ENCODE data around the gene CTSW.

The CTSW gene

DNA sequence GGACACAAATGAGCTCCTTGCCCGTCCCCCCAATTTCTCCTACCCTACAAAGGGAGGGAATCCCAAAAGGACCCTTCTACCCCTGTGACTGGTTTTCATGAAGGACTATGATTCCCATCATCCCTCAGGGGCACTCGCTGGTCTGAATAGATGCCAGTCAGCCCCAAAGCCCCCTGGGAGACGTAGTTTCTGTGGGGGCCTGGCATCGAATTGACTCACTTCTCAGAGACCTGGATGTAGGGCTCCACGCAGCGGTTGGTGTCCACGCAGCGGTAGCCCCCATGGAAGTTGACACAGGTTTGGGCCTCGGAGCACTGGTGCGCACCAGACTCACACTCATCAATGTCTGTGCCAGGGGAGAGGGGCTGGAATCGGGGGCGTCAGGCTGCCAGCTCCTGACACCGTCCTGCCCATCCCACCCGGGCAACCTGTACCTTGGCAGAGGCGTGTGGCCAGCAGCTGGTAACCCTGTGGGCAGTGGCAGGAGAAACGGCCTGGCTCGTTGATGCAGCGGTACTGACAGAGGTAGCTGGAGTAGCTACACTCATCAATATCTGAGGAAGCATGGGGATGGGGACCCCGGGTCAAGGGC is 11.5 kb upstream of the CTSW start:
- DNase-seq, result peak; percentile 44

DNA sequence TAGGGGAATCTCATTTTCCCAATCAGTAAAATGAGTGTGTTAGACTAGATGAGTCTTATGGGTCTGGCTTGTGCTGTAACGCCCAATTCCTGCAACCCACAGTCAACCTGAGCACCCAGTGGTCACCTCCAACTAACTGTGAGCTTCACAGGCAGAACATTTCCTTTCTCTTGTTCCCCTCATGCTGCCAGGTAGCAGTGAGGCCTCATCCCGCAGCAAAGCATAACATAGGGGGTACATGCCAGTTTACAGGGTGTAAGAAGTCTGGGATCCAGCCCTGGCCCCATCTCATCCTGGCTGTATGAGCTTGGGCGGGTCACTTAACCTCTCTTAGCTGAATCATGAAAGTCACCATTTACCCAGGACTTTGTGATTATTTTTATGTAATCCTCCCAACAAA is 10.7 kb upstream of the CTSW start:
- DNase-seq, result no peak

GRCh38 chr11:65869643-65870306 is 9.9 kb upstream of the CTSW start:
- no peak for DNase-seq

- DNase-seq, result no peak
These were observed 9.4 kb upstream of the CTSW start for GRCh38 chr11:65870307-65870658.

GRCh38 chr11:65870706-65871681 is 8.6 kb upstream of the CTSW start:
- no peak for DNase-seq

DNA sequence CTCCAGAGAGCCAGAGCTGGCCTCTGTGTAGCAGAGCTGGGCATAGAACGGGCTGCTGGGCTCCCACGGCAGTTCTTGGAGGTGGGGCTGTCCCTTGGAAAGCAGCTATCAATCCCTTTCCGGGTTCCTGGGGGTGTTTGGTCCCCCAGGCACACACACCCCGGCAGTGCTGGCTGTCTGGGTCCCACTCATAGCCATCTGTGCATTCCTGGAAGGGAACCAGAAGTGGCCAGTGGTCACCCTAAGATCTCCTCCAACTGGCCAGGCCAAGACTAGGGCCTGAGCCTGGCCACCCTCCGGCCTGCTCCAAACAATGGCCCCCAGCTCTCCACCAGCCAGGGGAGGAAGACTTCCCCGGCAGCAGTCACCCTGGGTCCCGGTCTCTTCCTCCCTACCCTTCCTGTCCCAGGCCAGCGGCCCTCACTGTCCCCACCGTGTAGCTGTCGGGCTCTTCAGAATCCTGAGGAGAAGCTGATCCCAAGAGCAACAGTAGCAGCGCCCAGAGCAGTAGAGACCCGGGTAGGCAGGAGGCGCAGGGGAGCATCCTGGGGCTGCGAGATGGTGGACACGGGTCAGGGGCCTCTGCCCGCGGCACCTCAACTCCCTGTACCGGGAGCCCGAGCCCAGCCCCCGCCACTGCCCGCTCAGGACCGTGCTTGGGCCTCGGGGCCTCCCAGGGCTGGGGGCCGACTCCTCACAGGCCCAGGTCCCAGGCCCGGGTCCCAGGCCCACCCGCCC is 7.7 kb upstream of the CTSW start:
- no peak for DNase-seq

- DNase-seq, result no peak
These were observed 6.9 kb upstream of the CTSW start, which contains the start of gene EFEMP2 for GRCh38 chr11:65872586-65873317. EFEMP2 (minus strand) TSS chr11:65872800; CDS start chr11:65872354, 446 bp downstream.

GRCh38 chr11:65873318-65874156 is 6.1 kb upstream of the CTSW start:
- peak; percentile 95 for DNase-seq

- DNase-seq, result no peak
These were observed 390 bp downstream of the CTSW start for GRCh38 chr11:65880027-65880426.

- DNase-seq, result no peak
These were observed 1.3 kb downstream of the CTSW start for GRCh38 chr11:65880844-65881421.

DNA sequence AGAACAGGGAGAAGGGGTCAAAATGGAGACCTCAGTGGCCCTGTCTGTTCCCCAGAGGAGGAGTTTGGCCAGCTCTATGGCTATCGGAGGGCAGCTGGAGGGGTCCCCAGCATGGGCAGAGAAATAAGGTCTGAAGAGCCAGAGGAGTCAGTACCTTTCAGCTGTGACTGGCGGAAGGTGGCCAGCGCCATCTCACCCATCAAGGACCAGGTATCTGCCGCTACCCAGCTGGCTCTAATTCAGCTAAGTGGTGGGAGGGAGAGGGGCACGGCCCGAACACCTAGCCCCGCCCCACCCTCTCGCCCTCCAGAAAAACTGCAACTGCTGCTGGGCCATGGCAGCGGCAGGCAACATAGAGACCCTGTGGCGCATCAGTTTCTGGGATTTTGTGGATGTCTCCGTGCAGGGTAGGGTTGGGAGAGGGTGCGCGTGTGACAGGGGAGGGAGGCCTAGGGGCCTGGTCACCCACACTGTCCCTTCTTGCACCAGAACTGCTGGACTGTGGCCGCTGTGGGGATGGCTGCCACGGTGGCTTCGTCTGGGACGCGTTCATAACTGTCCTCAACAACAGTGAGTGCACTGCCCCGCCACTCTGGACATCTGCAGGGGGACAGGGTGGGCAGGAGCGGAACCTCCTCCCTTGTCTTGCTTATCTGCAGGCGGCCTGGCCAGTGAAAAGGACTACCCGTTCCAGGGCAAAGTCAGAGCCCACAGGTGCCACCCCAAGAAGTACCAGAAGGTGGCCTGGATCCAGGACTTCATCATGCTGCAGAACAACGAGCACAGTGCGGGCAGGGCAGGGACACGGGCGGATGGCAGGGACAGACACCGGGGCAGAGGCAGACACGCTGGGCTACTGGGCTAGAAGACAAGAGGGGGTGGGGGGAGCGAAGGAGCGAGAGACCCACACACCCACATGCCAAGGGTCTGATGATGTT is 2.8 kb downstream of the CTSW start:
- no peak for DNase-seq

DNA sequence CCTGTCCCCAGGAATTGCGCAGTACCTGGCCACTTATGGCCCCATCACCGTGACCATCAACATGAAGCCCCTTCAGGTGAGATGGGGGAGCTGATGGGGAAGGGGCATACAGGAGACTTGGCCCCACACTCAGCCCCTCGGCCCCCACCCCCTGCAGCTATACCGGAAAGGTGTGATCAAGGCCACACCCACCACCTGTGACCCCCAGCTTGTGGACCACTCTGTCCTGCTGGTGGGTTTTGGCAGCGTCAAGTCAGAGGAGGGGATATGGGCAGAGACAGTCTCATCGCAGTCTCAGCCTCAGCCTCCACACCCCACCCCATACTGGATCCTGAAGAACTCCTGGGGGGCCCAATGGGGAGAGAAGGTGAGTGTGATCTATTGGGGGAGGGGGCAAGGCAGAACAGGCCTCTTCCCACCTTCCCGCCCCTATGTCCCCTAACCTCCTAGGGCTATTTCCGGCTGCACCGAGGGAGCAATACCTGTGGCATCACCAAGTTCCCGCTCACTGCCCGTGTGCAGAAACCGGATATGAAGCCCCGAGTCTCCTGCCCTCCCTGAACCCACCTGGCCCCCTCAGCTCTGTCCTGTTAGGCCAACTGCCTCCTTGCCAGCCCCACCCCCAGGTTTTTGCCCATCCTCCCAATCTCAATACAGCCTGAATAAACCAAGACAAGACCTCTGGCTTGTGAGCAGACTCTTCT is 3.6 kb downstream of the CTSW start:
- no peak for DNase-seq

DNA sequence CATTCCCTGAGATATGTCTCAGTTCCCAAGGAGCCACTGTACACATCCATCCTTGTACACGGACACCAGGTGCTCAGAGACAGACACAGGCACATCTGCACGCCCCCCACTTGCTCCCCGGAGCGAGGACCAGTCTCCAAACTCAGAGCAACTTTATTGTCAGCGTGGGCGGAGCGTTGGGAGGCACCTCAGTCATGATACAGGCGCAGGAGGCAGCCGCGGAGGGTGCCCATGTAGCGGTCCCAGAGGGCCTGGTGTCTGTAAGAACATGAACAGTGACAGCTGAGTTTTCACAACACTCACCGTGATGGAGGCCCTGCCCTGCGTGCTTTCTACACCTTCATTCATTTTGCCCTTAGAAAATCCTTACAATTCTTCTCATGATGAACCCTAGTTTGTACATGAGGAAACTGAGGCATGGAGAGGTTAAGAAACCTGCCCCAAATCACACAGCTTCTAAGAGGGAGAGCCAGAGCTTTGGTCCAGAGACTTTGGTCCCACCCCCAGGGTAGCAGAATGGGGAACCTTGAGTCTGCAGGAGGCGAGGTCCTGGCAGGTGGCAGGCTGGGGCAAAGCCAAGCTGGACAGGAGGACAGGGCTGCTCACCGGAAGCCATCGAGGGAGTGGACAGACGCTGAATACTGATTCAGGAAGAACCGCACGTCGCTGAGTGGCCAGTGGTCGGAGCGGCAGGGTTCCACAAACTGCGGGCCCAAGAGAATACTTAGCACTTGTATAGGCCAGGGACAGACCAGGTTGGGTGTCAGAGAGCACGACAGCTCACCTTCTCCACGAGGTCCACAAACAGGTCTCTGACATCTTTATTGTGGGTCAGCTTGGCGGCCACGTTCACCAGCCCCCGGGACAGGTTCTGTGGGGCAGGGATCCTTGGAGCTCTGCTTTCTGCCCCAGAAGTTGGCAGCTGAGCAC is 4.4 kb downstream of the CTSW start:
- no peak for DNase-seq

- DNase-seq, result peak; percentile 84
These were observed 5.1 kb downstream of the CTSW start for GRCh38 chr11:65884716-65885092.

- no peak for DNase-seq
These were observed 5.6 kb downstream of the CTSW start for GRCh38 chr11:65885231-65885630.

DNA sequence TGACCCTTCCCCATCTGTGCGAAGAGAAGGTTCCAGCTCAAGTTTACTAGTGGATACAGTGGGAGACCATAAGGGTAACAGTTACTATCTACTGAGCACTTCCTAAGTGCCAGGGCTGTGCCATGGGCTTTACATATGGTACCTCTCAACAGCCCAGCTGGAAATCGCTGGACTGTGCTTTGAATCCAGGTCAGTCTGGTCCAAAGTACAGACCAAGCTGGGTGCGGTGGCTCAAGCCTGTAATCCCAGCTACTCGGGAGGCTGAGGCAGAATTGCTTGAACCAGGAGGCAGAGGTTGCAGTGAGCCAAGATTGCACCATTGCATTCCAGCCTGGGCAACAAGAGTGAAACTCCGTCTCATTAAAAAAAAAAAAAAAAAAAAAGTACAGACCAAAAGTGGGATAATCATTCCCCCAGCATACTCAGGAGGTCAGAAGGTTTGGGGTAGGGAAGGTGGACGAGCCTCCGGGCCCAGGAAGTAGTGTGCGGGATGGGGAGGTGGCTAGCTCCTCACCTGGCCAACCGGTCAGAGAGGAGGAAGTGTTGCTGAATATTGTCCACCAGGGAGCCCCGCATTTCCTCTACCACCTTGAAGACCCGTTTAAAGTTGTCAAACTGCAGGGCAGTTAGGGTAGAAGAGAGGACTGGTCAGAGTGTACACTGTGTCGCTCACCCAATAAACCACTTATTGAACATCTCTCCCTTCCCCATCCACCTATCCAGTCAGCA is 6.3 kb downstream of the CTSW start:
- DNase-seq, result no peak
